HepG2 (cell line): Measurements from ENCODE around the gene SBK2. TPM values are rescaled to one million over a fixed set of nuclear protein-coding genes. Genes with fewer than 3 reads are reported as not detected.

Experiments
- EEA1 ChIP-seq: sonication (generic); formaldehyde crosslinking; IDR thresholded peaks from 2 replicates; pipeline ENCODE4 v1.5.1; 2020; ENCODE audit warnings: mild to moderate bottlenecking, missing genetic modification reagents, borderline replicate concordance
- GFI1 ChIP-seq: sonication (generic); formaldehyde crosslinking; IDR thresholded peaks from 2 replicates; pipeline ENCODE4 v1.5.0; 2020; ENCODE audit warnings: missing genetic modification reagents, mild to moderate bottlenecking, borderline replicate concordance
- MED1 ChIP-seq: sonication (generic); formaldehyde crosslinking; IDR thresholded peaks from 2 replicates; pipeline ENCODE4 v1.4.0; 2020; ENCODE audit warnings: missing genetic modification reagents
- POLR2AphosphoS5 ChIP-seq: IDR thresholded peaks from 2 replicates; pipeline ENCODE4 v1.6.1; 2012; ENCODE audit warnings: low read depth, low read length
- RFXANK ChIP-seq: IDR thresholded peaks from 2 replicates; pipeline ENCODE4 v1.6.1; 2016
- SMAD3 ChIP-seq: sonication (generic); formaldehyde crosslinking; IDR thresholded peaks from 2 replicates; pipeline ENCODE4 v1.4.0; 2020; ENCODE audit warnings: missing genetic modification reagents
- SRY ChIP-seq: sonication (generic); formaldehyde crosslinking; IDR thresholded peaks from 2 replicates; pipeline ENCODE4 v1.8.0; 2022; ENCODE audit warnings: mild to moderate bottlenecking, missing genetic modification reagents
- TAF15 ChIP-seq: fragments of 200-400 bp; formaldehyde crosslinking; IDR thresholded peaks from one replicate; pipeline ENCODE4 v1.6.1; 2018; ENCODE audit warnings: mild to moderate bottlenecking, low read depth, low read length; ENCODE audit not compliant: poor library complexity, severe bottlenecking
- ZFX ChIP-seq: sonication (generic); formaldehyde crosslinking; IDR thresholded peaks from 2 replicates; pipeline ENCODE4 v1.4.0; 2020; ENCODE audit warnings: mild to moderate bottlenecking, low read depth, missing genetic modification reagents, moderate library complexity
- ZNF12 ChIP-seq: sonication (generic); formaldehyde crosslinking; IDR thresholded peaks from 2 replicates; pipeline ENCODE4 v1.5.0; 2020; ENCODE audit warnings: missing genetic modification reagents
- ZNF766 ChIP-seq: sonication (generic); formaldehyde crosslinking; IDR thresholded peaks from 2 replicates; pipeline ENCODE4 v1.5.0; 2020; ENCODE audit warnings: missing genetic modification reagents, borderline replicate concordance
- ZSCAN30 ChIP-seq: sonication (generic); formaldehyde crosslinking; IDR thresholded peaks from 2 replicates; pipeline ENCODE4 v1.5.0; 2020; ENCODE audit warnings: mild to moderate bottlenecking, missing genetic modification reagents
- polyA plus RNA-seq, 8 experiments: library from polyadenylated mRNA; depleted of rRNA in 3 of 8; stranded (reverse) in 7 of 8; unstranded in 1 of 8; fragments of >200 nt; fragmentation: Illumina TruSeq in 4 of 8; extraction: Trizol in 4 of 8; gene quantifications; 2 replicates each; pipeline versions ENCODE4 v1.2.1 to v1.2.3, GENCODE V29; 2011 to 2016; ENCODE audit warnings: low read depth in 4 of 8, missing spikeins in 1 of 8, mixed read lengths in 1 of 8; ENCODE audit not compliant: insufficient read depth in 1 of 8
- total RNA-seq, 5 experiments: library from RNA; depleted of rRNA; stranded (reverse); fragments of >200 nt; fragmentation: Illumina TruSeq; extraction: Trizol; gene quantifications; 2 replicates each; pipeline ENCODE4 v1.2.3, GENCODE V29; 2016; ENCODE audit warnings: low read depth in 1 of 5
- TF ChIP-seq, protein P1 (sequence below): sonication (generic); formaldehyde crosslinking; IDR thresholded peaks from one replicate; pipeline ENCODE4 v1.5.1; 2020; ENCODE audit warnings: mild to moderate bottlenecking, missing genetic modification reagents; ENCODE audit errors: not compliant biosample characterization
- TF ChIP-seq, protein P2 (sequence below): IDR thresholded peaks from 2 replicates; pipeline ENCODE4 v1.6.1; 2012; ENCODE audit warnings: inconsistent platforms
- TF ChIP-seq, protein P3 (sequence below): sonication (generic); formaldehyde crosslinking; IDR thresholded peaks from 2 replicates; pipeline ENCODE4 v1.4.0; 2020; ENCODE audit warnings: mild to moderate bottlenecking, missing genetic modification reagents, borderline replicate concordance

Gene SBK2
- total and polyA plus RNA-seq, 2 of the 13 experiments (the other 11 are each of a cell fraction or from before 2014, with no cell fraction given) = 0.24 TPM; not detected in 1

DNA sequence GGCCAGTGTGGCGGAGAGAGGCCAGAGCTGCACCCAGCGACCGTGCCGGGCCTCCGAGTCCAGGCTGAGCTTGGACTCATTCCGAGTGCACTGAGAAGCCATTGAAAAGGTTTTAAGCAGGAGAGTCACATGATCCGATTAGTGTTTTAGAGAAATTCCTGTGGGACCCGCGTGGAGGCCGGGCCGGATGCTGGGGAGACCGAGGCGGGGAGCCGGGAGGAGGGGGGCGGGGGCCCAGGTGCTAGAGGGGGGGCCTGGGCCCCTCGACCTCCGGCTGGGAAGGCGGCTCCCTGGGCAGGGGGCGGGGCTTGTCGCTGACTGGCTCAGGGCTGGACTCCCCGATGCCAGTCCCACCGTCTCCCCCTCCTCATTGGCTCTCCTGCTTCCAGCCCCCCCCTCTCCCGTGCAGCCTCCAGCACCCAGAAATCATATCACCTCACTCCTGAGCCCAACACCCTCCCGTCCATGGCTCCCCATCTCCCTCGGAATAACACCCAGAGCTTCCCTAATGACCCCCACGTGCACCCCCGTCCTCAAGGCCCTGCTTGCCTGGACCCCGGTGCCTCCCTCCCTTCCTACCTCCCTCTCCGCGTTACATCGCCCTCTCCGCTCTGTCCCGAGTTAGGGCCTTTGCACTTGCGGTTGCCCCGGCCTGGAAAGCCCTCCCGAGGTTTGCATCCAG lies 48.9 kb upstream of the SBK2 start (continued):
- TF ChIP-seq, protein P1, sequence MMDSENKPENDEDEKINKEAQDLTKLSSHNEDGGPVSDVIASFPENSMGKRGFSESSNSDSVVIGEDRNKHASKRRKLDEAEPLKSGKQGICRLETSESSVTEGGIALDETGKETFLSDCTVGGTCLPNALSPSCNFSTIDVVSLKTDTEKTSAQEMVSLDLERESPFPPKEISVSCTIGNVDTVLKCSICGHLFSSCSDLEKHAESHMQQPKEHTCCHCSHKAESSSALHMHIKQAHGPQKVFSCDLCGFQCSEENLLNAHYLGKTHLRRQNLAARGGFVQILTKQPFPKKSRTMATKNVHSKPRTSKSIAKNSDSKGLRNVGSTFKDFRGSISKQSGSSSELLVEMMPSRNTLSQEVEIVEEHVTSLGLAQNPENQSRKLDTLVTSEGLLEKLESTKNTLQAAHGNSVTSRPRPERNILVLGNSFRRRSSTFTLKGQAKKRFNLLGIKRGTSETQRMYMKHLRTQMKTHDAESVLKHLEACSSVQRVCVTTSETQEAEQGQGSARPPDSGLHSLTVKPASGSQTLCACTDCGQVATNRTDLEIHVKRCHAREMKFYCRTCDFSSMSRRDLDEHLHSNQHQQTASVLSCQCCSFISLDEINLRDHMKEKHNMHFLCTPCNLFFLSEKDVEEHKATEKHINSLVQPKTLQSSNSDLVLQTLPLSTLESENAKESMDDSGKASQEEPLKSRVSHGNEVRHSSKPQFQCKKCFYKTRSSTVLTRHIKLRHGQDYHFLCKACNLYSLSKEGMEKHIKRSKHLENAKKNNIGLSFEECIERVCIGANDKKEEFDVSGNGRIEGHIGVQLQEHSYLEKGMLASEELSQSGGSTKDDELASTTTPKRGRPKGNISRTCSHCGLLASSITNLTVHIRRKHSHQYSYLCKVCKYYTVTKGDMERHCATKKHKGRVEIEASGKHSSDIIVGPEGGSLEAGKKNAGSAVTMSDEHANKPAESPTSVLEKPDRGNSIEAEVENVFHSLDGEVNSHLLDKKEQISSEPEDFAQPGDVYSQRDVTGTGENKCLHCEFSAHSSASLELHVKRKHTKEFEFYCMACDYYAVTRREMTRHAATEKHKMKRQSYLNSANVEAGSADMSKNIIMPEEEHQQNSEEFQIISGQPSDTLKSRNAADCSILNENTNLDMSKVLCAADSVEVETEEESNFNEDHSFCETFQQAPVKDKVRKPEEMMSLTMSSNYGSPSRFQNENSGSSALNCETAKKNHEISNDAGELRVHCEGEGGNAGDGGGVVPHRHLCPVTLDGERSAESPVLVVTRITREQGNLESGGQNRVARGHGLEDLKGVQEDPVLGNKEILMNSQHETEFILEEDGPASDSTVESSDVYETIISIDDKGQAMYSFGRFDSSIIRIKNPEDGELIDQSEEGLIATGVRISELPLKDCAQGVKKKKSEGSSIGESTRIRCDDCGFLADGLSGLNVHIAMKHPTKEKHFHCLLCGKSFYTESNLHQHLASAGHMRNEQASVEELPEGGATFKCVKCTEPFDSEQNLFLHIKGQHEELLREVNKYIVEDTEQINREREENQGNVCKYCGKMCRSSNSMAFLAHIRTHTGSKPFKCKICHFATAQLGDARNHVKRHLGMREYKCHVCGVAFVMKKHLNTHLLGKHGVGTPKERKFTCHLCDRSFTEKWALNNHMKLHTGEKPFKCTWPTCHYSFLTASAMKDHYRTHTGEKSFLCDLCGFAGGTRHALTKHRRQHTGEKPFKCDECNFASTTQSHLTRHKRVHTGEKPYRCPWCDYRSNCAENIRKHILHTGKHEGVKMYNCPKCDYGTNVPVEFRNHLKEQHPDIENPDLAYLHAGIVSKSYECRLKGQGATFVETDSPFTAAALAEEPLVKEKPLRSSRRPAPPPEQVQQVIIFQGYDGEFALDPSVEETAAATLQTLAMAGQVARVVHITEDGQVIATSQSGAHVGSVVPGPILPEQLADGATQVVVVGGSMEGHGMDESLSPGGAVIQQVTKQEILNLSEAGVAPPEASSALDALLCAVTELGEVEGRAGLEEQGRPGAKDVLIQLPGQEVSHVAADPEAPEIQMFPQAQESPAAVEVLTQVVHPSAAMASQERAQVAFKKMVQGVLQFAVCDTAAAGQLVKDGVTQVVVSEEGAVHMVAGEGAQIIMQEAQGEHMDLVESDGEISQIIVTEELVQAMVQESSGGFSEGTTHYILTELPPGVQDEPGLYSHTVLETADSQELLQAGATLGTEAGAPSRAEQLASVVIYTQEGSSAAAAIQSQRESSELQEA (CRISPR knock-in tag) = no peak
- TF ChIP-seq, protein P2, sequence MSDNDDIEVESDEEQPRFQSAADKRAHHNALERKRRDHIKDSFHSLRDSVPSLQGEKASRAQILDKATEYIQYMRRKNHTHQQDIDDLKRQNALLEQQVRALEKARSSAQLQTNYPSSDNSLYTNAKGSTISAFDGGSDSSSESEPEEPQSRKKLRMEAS = no peak
- no peak for TF ChIP-seq ZNF766
- no peak for TF ChIP-seq ZNF12 (CRISPR knock-in tag)
- TF ChIP-seq, protein P3, sequence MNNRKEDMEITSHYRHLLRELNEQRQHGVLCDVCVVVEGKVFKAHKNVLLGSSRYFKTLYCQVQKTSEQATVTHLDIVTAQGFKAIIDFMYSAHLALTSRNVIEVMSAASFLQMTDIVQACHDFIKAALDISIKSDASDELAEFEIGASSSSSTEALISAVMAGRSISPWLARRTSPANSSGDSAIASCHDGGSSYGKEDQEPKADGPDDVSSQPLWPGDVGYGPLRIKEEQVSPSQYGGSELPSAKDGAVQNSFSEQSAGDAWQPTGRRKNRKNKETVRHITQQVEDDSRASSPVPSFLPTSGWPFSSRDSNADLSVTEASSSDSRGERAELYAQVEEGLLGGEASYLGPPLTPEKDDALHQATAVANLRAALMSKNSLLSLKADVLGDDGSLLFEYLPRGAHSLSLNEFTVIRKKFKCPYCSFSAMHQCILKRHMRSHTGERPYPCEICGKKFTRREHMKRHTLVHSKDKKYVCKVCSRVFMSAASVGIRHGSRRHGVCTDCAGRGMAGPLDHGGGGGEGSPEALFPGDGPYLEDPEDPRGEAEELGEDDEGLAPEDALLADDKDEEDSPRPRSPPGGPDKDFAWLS = no peak
- TF ChIP-seq ZSCAN30 (CRISPR knock-in tag) = no peak
- TF ChIP-seq POLR2AphosphoS5 = peak; percentile 43; the same call in 1 of the 2 replicates
- TF ChIP-seq ZFX (CRISPR knock-in tag) = peak; percentile 65
- 0 out of 2 replicates have a peak, but pooled peaks have one; percentile 16 for TF ChIP-seq MED1 (CRISPR knock-in tag)
- no peak for TF ChIP-seq SRY (CRISPR knock-in tag)
- no peak for TF ChIP-seq RFXANK (CRISPR knock-in tag)
- TF ChIP-seq EEA1 (CRISPR knock-in tag) = no peak
- TF ChIP-seq GFI1 (CRISPR knock-in tag) = peak; percentile 96
- TF ChIP-seq SMAD3 = no peak
- no peak for TF ChIP-seq TAF15
